ENCODE data around the gene BRPF1.
A peak's percentile ranks its signal among the peaks of the same experiment; 100 is the strongest.

The BRPF1 gene

DNA sequence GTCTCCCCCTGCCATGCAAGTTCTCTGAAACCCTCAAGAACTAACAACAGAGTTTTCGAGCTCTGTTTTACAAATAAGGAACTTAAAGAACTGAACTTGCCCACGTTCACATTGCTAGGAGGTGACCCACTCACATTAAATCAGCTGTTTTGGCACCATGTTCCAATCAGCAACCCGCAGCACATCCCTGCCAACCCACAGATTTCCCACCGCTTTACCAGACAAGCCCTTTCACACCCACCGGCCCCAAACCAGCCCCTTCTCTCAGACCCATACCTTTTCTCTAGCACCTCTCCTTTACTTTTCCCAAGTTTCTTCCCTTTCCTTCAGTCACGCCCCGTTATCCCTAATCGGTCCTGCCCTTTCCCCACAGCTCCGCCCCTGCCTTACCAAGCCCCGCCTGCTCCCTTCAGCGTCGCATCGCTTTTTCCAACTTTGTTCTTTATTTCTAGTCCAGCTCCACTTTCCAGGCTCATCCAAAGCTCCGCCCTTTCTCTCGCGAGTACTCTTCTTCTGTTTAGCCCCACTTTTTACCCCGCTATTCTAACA lies 804 bp upstream of the BRPF1 start:
- peaks cover 20% of the 10 kb centered on the region for H4K20me1 ChIP-seq (ENCODE audit: control insufficient read depth, insufficient read depth, low read depth, low read length)
- H3K36me3 ChIP-seq (ENCODE audit: control insufficient read depth, low read length), result peaks cover 38% of the 10 kb centered on the region
- peak overlapping the region; percentile 69 for H3K4me2 ChIP-seq (ENCODE audit: low read length)
- H3K9me3 ChIP-seq (ENCODE audit: control insufficient read depth, insufficient read depth, low read length), result no peaks in the 10 kb centered on the region
- peaks cover 2% of the 10 kb centered on the region; the same call in 1 of the 2 replicates for H3F3A ChIP-seq (ENCODE audit: control insufficient read depth, insufficient read depth)
- H3K4me1 ChIP-seq (ENCODE audit: control insufficient read depth, low read length), result peaks cover 36% of the 10 kb centered on the region
- TF ChIP-seq, protein P1, sequence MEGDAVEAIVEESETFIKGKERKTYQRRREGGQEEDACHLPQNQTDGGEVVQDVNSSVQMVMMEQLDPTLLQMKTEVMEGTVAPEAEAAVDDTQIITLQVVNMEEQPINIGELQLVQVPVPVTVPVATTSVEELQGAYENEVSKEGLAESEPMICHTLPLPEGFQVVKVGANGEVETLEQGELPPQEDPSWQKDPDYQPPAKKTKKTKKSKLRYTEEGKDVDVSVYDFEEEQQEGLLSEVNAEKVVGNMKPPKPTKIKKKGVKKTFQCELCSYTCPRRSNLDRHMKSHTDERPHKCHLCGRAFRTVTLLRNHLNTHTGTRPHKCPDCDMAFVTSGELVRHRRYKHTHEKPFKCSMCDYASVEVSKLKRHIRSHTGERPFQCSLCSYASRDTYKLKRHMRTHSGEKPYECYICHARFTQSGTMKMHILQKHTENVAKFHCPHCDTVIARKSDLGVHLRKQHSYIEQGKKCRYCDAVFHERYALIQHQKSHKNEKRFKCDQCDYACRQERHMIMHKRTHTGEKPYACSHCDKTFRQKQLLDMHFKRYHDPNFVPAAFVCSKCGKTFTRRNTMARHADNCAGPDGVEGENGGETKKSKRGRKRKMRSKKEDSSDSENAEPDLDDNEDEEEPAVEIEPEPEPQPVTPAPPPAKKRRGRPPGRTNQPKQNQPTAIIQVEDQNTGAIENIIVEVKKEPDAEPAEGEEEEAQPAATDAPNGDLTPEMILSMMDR (IDR thresholded peaks at IDR 0.05; ENCODE audit: low read depth, low read length, poor library complexity, severe bottlenecking), result no peak
- no peak for TF ChIP-seq EZH2phosphoT487 (IDR thresholded peaks at IDR 0.05; ENCODE audit: borderline replicate concordance, low read length)
- peak overlapping the region; percentile 84 for H3K4me3 ChIP-seq (ENCODE audit: low read length)
- no peaks in the 10 kb centered on the region for H3K9me2 ChIP-seq (replicated peaks; ENCODE audit: control insufficient read depth, low read length)
- H3K27ac ChIP-seq (ENCODE audit: low read depth, low read length), result 0 out of 2 replicates have a peak overlapping the region, but pooled peaks have one; percentile 26
- H3K79me2 ChIP-seq (ENCODE audit: control insufficient read depth, low read length), result peaks cover 42% of the 10 kb centered on the region
- H3K27me3 ChIP-seq (ENCODE audit: control insufficient read depth, low read length), result no peaks in the 10 kb centered on the region

DNA sequence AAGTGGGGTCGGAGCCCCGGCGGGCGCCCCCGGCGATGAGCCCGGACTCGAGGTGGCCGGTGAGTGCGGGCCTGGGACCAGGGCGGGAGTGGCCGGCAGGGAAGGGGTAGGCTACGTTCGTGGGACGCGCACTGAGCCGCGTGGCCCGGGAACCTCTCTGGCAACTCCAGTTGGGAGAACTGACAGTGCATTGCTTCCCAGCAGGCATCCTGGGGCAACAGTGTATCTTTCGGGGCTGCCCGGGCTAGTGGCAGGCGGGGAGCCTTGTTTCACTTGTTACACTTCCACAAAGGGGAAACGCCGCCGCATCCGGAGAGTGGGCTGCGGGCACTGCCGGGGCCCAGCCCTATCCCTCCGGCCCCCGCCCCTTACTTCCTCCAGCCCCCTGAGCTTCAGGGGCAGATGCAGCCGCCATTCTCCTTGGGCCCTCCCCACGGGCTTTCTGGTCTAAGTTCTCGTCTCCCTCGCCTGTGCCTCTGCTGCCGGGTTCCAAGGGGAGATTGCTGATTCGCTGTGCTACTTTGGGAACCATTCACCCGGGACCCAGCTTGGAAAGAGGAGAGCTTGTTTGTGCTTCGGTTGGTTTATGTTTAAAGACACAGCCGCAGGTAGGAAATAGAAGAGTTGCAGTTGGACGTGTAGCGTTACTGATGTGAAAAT lies 675 bp downstream of the BRPF1 start:
- no peaks in the 10 kb centered on the region for H3K9me3 ChIP-seq (ENCODE audit: control insufficient read depth, insufficient read depth, low read length)
- no peaks in the 10 kb centered on the region for H3F3A ChIP-seq (ENCODE audit: control insufficient read depth, insufficient read depth)
- H4K20me1 ChIP-seq (ENCODE audit: control insufficient read depth, insufficient read depth, low read depth, low read length), result peaks cover 20% of the 10 kb centered on the region
- H3K4me1 ChIP-seq (ENCODE audit: control insufficient read depth, low read length), result peaks cover 21% of the 10 kb centered on the region
- no peak for TF ChIP-seq EZH2phosphoT487 (IDR thresholded peaks at IDR 0.05; ENCODE audit: borderline replicate concordance, low read length)
- TF ChIP-seq, protein P1 (IDR thresholded peaks at IDR 0.05; ENCODE audit: low read depth, low read length, poor library complexity, severe bottlenecking), result no peak
- H3K27me3 ChIP-seq (ENCODE audit: control insufficient read depth, low read length), result no peaks in the 10 kb centered on the region
- peak overlapping the region; percentile 94 for H3K4me2 ChIP-seq (ENCODE audit: low read length)
- peak overlapping the region; percentile 84 for H3K4me3 ChIP-seq (ENCODE audit: low read length)
- no peaks in the 10 kb centered on the region for H3K9me2 ChIP-seq (replicated peaks; ENCODE audit: control insufficient read depth, low read length)
- peaks cover 54% of the 10 kb centered on the region for H3K79me2 ChIP-seq (ENCODE audit: control insufficient read depth, low read length)
- peaks cover 51% of the 10 kb centered on the region for H3K36me3 ChIP-seq (ENCODE audit: control insufficient read depth, low read length)
- H3K27ac ChIP-seq (ENCODE audit: low read depth, low read length), result peak overlapping the region; percentile 76

DNA sequence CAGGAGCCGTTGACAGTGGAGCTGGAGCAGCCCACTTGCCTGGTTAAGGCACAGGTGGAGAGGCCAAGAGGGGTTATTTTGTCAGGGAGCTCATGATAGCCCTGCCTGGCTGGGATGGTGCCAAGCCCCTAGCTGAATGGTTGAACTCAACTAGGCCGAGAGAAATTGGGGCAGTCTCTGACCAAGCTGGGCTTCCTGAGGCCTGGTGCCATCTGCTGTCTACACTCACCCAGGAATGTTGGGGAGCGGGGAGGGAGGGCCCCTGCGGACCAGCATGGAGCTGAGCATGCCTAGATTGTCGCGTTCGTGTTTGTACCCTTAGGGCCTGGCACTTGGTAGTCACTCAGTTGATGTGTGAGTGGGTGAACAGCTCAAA lies 1.2 kb downstream of the BRPF1 start:
- Histone ChIP-seq H3K9me3 (ENCODE audit: control insufficient read depth, insufficient read depth, low read length) (no peaks in the 10 kb centered on the region), H3K27me3 (ENCODE audit: control insufficient read depth, low read length) (no peaks in the 10 kb centered on the region), H3K4me1 (ENCODE audit: control insufficient read depth, low read length) (peaks cover 17% of the 10 kb centered on the region), H3F3A (ENCODE audit: control insufficient read depth, insufficient read depth) (no peaks in the 10 kb centered on the region), H3K27ac (ENCODE audit: low read depth, low read length) (peak overlapping the region; percentile 76; the same call in 1 of the 2 replicates), H3K79me2 (ENCODE audit: control insufficient read depth, low read length) (peaks cover 56% of the 10 kb centered on the region), H3K36me3 (ENCODE audit: control insufficient read depth, low read length) (peaks cover 57% of the 10 kb centered on the region), H3K4me3 (ENCODE audit: low read length) (peak overlapping the region; percentile 84), H3K4me2 (ENCODE audit: low read length) (peak overlapping the region; percentile 94), H4K20me1 (ENCODE audit: control insufficient read depth, insufficient read depth, low read depth, low read length) (peaks cover 20% of the 10 kb centered on the region), H3K9me2 (replicated peaks; ENCODE audit: control insufficient read depth, low read length) (no peaks in the 10 kb centered on the region)
- TF ChIP-seq, protein P1 (IDR thresholded peaks at IDR 0.05; ENCODE audit: low read depth, low read length, poor library complexity, severe bottlenecking), result no peak
- no peak for TF ChIP-seq EZH2phosphoT487 (IDR thresholded peaks at IDR 0.05; ENCODE audit: borderline replicate concordance, low read length)
